SK-N-SH (cell line): ENCODE measurements around the gene GNA15. TPM values are rescaled to one million over a fixed set of nuclear protein-coding genes. Genes with fewer than 3 reads are reported as not detected.

Experiments
- CTCF ChIA-PET: fragments of 300-600, 350-600 bp; formaldehyde crosslinking; extraction: SDS; loops from one replicate; lab custom pipeline; 2021; lab: Yijun Ruan, JAX
- POLR2A ChIA-PET: fragments of 350-600 bp; sonication (Branson Sonifier 250); formaldehyde crosslinking; extraction: SDS; loops from one replicate; lab custom pipeline; 2020; ENCODE audit warnings: antibody characterized with exemption, inconsistent platforms; lab: Yijun Ruan, JAX
- DNase-seq: peaks from one replicate; pipeline ENCODE4 v3.0.0; 2012
- H2AFZ ChIP-seq: fragments of 200-600 bp; sonication (generic); 2 replicates; pipeline ENCODE4 v1.8.1; 2016; ENCODE audit warnings: antibody characterized with exemption, mild to moderate bottlenecking, low read depth
- H3F3A ChIP-seq: fragments of 200-600 bp; sonication (generic); replicated peaks from 2 replicates; pipeline ENCODE3; 2016; ENCODE audit warnings: antibody characterized with exemption, mild to moderate bottlenecking; ENCODE audit not compliant: insufficient read depth
- H3K27ac ChIP-seq, 2 experiments: fragments of 200-500 bp in 1 of 2; fragments of 200-600 bp in 1 of 2; sonication (Bioruptor generic) in 1 of 2; sonication (generic), shearing (Covaris generic) in 1 of 2; 2 replicates each; pipeline versions ENCODE4 v1.5.1 to v1.6.1; 2014 to 2016; ENCODE audit warnings: low read depth in 2 of 2, inconsistent platforms in 1 of 2, low read length in 1 of 2, mild to moderate bottlenecking in 1 of 2, mixed read lengths in 1 of 2
- H3K27me3 ChIP-seq: fragments of 200-600 bp; sonication (generic), shearing (Covaris generic); 2 replicates; pipeline ENCODE4 v1.6.1; 2016; ENCODE audit warnings: mixed run types; ENCODE audit not compliant: insufficient read depth
- H3K36me3 ChIP-seq, 2 experiments: fragments of 200-500 bp in 1 of 2; fragments of 200-600 bp in 1 of 2; sonication (Bioruptor generic) in 1 of 2; sonication (generic) in 1 of 2; replicated peaks in 1 of 2; 2 replicates each; pipeline versions ENCODE3 to v1.5.1; 2014 to 2016; ENCODE audit warnings: low read length in 1 of 2, mild to moderate bottlenecking in 1 of 2; ENCODE audit not compliant: insufficient read depth in 2 of 2, control insufficient read depth in 1 of 2
- H3K4me1 ChIP-seq, 2 experiments: fragments of 200-500 bp in 1 of 2; fragments of 200-600 bp in 1 of 2; sonication (Bioruptor generic) in 1 of 2; sonication (generic), shearing (Covaris generic) in 1 of 2; 2 replicates each; pipeline versions ENCODE4 v1.5.1 to v1.6.1; 2014 to 2016; ENCODE audit warnings: low read depth in 1 of 2, low read length in 1 of 2, mixed run types in 1 of 2; ENCODE audit not compliant: insufficient read depth in 2 of 2, control insufficient read depth in 1 of 2
- H3K4me2 ChIP-seq: fragments of 200-600 bp; sonication (generic), shearing (Covaris generic); 2 replicates; pipeline ENCODE4 v1.6.1; 2017; ENCODE audit warnings: mixed run types
- H3K4me3 ChIP-seq, 2 experiments: fragments of 200-500 bp in 1 of 2; fragments of 200-600 bp in 1 of 2; sonication (Bioruptor generic) in 1 of 2; sonication (generic), shearing (Covaris generic) in 1 of 2; 2 replicates each; pipeline versions ENCODE4 v1.5.1 to v1.8.1; 2014 to 2016; ENCODE audit warnings: low read depth in 2 of 2, inconsistent platforms in 1 of 2, low read length in 1 of 2, mild to moderate bottlenecking in 1 of 2, mixed read lengths in 1 of 2, moderate library complexity in 1 of 2
- H3K79me2 ChIP-seq: fragments of 200-600 bp; sonication (generic); 2 replicates; pipeline ENCODE4 v1.8.1; 2017; ENCODE audit warnings: mild to moderate bottlenecking; ENCODE audit not compliant: insufficient read depth
- H3K9ac ChIP-seq: fragments of 200-600 bp; sonication (generic); 2 replicates; pipeline ENCODE4 v1.6.1; 2017; ENCODE audit warnings: mixed run types
- H3K9me2 ChIP-seq: fragments of 200-600 bp; sonication (generic); 2 replicates; pipeline ENCODE4 v1.6.1; 2017; ENCODE audit warnings: mixed run types
- H3K9me3 ChIP-seq: fragments of 200-600 bp; sonication (generic); 2 replicates; pipeline ENCODE4 v1.6.1; 2017; ENCODE audit warnings: mixed run types, mild to moderate bottlenecking, moderate library complexity
- H4K20me1 ChIP-seq: fragments of 200-600 bp; sonication (generic); 2 replicates; pipeline ENCODE4 v1.6.1; 2017; ENCODE audit warnings: mild to moderate bottlenecking, mixed run types; ENCODE audit not compliant: insufficient read depth
- CHD2 ChIP-seq: fragments of 150-350 bp; IDR thresholded peaks from 2 replicates; pipeline ENCODE4 v1.6.1; 2018; ENCODE audit warnings: low read length; ENCODE audit not compliant: partially characterized antibody
- FOSL2 ChIP-seq: IDR thresholded peaks from 2 replicates; pipeline ENCODE4 v1.4.0; 2012; ENCODE audit warnings: low read depth, mild to moderate bottlenecking, moderate library complexity, borderline replicate concordance
- GABPA ChIP-seq: IDR thresholded peaks from 2 replicates; pipeline ENCODE4 v1.4.0; 2012; ENCODE audit warnings: low read depth, mild to moderate bottlenecking
- GATA2 ChIP-seq: sonication (generic); formaldehyde crosslinking; IDR thresholded peaks from 2 replicates; pipeline ENCODE4 v1.5.0; 2020; ENCODE audit warnings: mild to moderate bottlenecking, missing genetic modification reagents
- JUND ChIP-seq: IDR thresholded peaks from 2 replicates; pipeline ENCODE4 v1.4.0; 2012
- MEF2A ChIP-seq: IDR thresholded peaks from 2 replicates; pipeline ENCODE4 v1.4.0; 2012; ENCODE audit warnings: low read depth, borderline replicate concordance
- PBX3 ChIP-seq: IDR thresholded peaks from 2 replicates; pipeline ENCODE4; 2012
- POLR2AphosphoS5 ChIP-seq: IDR thresholded peaks from 2 replicates; pipeline ENCODE4 v1.6.1; 2012; ENCODE audit warnings: low read depth, low read length
- RXRA ChIP-seq: IDR thresholded peaks from 2 replicates; pipeline ENCODE4 v1.4.0; 2012; ENCODE audit warnings: low read depth, mild to moderate bottlenecking, borderline replicate concordance
- SMC3 ChIP-seq: IDR thresholded peaks from 2 replicates; pipeline ENCODE4 v1.6.1; 2012; ENCODE audit warnings: low read depth, low read length, improper control_type of control experiment
- TCF12 ChIP-seq: IDR thresholded peaks from 2 replicates; pipeline ENCODE4 v1.4.0; 2012
- TEAD4 ChIP-seq: IDR thresholded peaks from 2 replicates; pipeline ENCODE4 v1.4.0; 2012; ENCODE audit warnings: mild to moderate bottlenecking, borderline replicate concordance; ENCODE audit not compliant: insufficient read depth
- ZBTB33 ChIP-seq: IDR thresholded peaks from 2 replicates; pipeline ENCODE4 v1.4.0; 2012; ENCODE audit warnings: low read depth, borderline replicate concordance
- WGBS: methylation state at CpG from one replicate; pipeline ENCODE4 v1.1.6; 2017; ENCODE audit warnings: low lambda C conversion rate; 5-methylcytosine and 5-hydroxymethylcytosine counted together
- polyA plus RNA-seq, 3 experiments: library from polyadenylated mRNA; depleted of rRNA; stranded (reverse); fragments of >200 nt; gene quantifications; 2 replicates each; pipeline ENCODE4 v1.2.3, GENCODE V29; 2012
- TF ChIP-seq, protein P1 (sequence below): fragments of 200-600 bp; sonication (generic); IDR thresholded peaks from 2 replicates; pipeline ENCODE4 v1.6.1; 2017; ENCODE audit warnings: antibody characterized with exemption, mild to moderate bottlenecking, moderate library complexity

Gene GNA15
- polyA plus RNA-seq, 1 of the 3 experiments (the other 2 are of a cell fraction), result 0.05 TPM

DNA sequence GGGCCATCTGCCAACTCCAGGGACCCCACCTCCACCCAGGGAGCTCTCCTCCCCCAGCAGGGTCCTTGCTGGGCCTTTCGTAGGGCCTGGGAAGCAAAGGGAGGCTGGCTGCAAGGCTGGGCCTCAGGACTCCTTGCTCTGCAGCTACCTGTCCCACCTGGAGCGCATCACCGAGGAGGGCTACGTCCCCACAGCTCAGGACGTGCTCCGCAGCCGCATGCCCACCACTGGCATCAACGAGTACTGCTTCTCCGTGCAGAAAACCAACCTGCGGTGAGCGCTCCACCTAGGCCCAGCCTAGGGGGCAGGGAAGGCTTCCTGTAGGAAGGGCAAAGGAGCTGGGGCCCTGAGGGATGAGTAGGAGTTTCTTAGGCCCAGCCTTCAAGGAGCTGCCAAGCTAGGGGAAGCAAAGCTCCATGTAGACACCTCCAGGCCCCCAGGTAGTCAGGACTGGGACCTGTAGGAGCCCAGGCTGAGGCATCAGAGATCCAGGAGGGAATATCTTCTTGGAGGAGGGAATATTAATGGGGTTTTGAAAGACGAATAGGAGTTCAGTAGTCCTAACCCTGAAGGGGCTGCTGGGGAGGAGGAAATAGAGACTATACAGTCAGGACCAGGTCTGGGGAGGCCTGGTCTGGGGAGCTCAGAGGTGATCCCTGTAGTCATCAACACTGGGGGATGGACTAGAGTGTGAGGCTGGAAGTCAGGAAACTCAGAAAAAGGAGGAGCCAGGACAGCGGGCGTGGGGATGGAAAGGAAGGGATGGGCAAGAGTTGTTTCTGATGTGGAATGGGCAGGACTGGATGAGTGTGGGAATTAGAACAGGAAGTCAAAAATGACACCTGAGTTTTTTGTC lies 16.0 kb downstream of the GNA15 start:
- POLR2A ChIA-PET, result no interaction called here
- no peak overlapping the region for H3K9ac ChIP-seq
- H3K36me3 ChIP-seq, result no peaks in the 10 kb centered on the region
- CTCF ChIA-PET, result interaction anchor here (1.0 to 2.2 kb wide), 2 partner anchors 12 to 21 kb away, joined by 4 to 13 read pairs; no protein-coding TSS in a partner anchor
- DNase-seq, result no peak
- peaks cover 0 to 3% of the 10 kb centered on the region in 2 experiments; a peak in 2 of 4 replicates for H3K4me1 ChIP-seq
- H2AFZ ChIP-seq, result no peak overlapping the region
- H3K79me2 ChIP-seq, result no peaks in the 10 kb centered on the region
- TF ChIP-seq JUND (no peak), FOSL2 (no peak), TCF12 (no peak), PBX3 (no peak), CHD2 (no peak), ZBTB33 (no peak), MEF2A (no peak), GABPA (no peak), SMC3 (no peak), POLR2AphosphoS5 (no peak), TEAD4 (no peak), RXRA (no peak), GATA2 (CRISPR knock-in tag) (no peak)
- TF ChIP-seq, all 33 proteins: peak for 0
- H4K20me1 ChIP-seq, result no peaks in the 10 kb centered on the region
- 84% methylated on average over 8 of the region's 14 CpGs for WGBS
- no peaks in the 10 kb centered on the region for H3K9me2 ChIP-seq
- no peaks in the 10 kb centered on the region for H3K27me3 ChIP-seq
- H3K4me3 ChIP-seq, result no peak overlapping the region
- H3K4me2 ChIP-seq, result no peak overlapping the region
- no peaks in the 10 kb centered on the region for H3F3A ChIP-seq
- no peak overlapping the region for H3K27ac ChIP-seq
- no peaks in the 10 kb centered on the region for H3K9me3 ChIP-seq

DNA sequence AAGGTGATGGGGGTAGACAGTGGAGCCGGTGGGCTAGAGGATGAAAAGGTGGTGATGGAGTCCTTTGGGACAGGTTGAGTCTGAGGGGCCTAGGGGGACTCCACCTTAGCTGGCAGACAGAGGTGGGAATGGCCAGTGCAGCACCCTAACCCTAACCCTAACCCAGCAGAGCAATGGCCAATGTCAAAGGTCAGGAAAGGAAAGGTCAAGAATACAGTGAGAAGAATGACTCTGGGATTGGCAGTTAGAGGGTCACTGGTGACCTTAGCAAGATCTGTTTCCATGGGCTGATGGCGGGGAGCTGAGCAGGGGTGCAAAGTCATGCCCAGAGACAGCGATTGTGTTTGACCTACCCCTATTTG lies 16.6 kb downstream of the GNA15 start:
- WGBS, result 98% methylated on average over 3 of the region's 3 CpGs
- H3K27ac ChIP-seq, result no peak overlapping the region
- H3K4me3 ChIP-seq, result no peak overlapping the region
- no peaks in the 10 kb centered on the region for H4K20me1 ChIP-seq
- ChIA-PET POLR2A (no interaction called here), CTCF (interaction anchor here (2.2 kb wide), 1 partner anchor 22 kb away, joined by 13 read pairs; no protein-coding TSS in a partner anchor)
- H3K4me2 ChIP-seq, result no peak overlapping the region
- no peaks in the 10 kb centered on the region for H3K36me3 ChIP-seq
- H3K9me2 ChIP-seq, result no peaks in the 10 kb centered on the region
- H3F3A ChIP-seq, result no peaks in the 10 kb centered on the region
- TF ChIP-seq, protein P1, sequence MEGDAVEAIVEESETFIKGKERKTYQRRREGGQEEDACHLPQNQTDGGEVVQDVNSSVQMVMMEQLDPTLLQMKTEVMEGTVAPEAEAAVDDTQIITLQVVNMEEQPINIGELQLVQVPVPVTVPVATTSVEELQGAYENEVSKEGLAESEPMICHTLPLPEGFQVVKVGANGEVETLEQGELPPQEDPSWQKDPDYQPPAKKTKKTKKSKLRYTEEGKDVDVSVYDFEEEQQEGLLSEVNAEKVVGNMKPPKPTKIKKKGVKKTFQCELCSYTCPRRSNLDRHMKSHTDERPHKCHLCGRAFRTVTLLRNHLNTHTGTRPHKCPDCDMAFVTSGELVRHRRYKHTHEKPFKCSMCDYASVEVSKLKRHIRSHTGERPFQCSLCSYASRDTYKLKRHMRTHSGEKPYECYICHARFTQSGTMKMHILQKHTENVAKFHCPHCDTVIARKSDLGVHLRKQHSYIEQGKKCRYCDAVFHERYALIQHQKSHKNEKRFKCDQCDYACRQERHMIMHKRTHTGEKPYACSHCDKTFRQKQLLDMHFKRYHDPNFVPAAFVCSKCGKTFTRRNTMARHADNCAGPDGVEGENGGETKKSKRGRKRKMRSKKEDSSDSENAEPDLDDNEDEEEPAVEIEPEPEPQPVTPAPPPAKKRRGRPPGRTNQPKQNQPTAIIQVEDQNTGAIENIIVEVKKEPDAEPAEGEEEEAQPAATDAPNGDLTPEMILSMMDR, result no peak
- TF ChIP-seq POLR2AphosphoS5, result no peak
- H3K79me2 ChIP-seq, result no peaks in the 10 kb centered on the region
- no peak for DNase-seq
- no peaks in the 10 kb centered on the region for H3K9me3 ChIP-seq
- no peak overlapping the region for H3K9ac ChIP-seq
- no peaks in the 10 kb centered on the region for H3K27me3 ChIP-seq
- no peak overlapping the region for H2AFZ ChIP-seq
- peaks cover 0 to 3% of the 10 kb centered on the region in 2 experiments; a peak in 2 of 4 replicates for H3K4me1 ChIP-seq
